Measurements from ENCODE around the gene ASB11. TPM values are rescaled to one million over a fixed set of nuclear protein-coding genes. Genes with fewer than 3 reads are reported as not detected.
"Not testable (repeated sequence)": the region's sequence is repeated elsewhere in the genome, so short reads cannot be mapped to it uniquely, and the experiment has no call there.

The ASB11 gene
- total RNA-seq, 1 donor from 2014 or later, result not detected

DNA sequence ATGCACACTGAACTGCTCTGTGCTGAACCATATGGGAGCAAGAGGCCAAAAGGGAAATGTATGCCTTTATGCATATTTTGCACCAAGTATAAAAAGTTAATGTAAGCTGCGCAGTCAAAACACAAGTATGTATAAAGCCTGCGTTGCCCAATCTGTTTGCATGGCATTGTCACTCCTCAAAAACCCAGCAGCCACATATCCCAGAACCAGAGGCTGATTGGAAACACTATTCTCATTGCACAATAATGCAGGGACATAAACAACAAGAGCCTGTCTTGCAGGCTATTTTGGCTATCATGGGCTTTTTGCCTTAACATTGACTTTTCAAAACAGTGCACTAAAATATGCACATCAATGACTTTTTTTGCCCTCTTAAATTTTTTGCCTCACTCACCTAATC is 40.5 kb downstream of the ASB11 start:
- no peak overlapping the region for H3K4me2 ChIP-seq
- H3K4me3 ChIP-seq, result no peak overlapping the region
- H3K27me3 Mint-ChIP-seq (ENCODE audit: insufficient read depth, low read depth), result peaks cover 10% of the 10 kb centered on the region
- H3K79me2 ChIP-seq (ENCODE audit: low read depth), result no peaks in the 10 kb centered on the region
- no peaks in the 10 kb centered on the region for H3K27me3 ChIP-seq
- no peak overlapping the region for H3K4me3 Mint-ChIP-seq
- peaks cover 4% of the 10 kb centered on the region for H3K4me1 Mint-ChIP-seq
- H3K4me1 ChIP-seq, result no peaks in the 10 kb centered on the region
- H2AFZ ChIP-seq (replicated peaks), result no peak overlapping the region
- H3F3A ChIP-seq (ENCODE audit: low read depth), result no peaks in the 10 kb centered on the region
- H3K9me3 ChIP-seq (ENCODE audit: low read depth), result no peaks in the 10 kb centered on the region
- peaks cover 2% of the 10 kb centered on the region for H3K9me3 Mint-ChIP-seq
- TF ChIP-seq, protein P1, sequence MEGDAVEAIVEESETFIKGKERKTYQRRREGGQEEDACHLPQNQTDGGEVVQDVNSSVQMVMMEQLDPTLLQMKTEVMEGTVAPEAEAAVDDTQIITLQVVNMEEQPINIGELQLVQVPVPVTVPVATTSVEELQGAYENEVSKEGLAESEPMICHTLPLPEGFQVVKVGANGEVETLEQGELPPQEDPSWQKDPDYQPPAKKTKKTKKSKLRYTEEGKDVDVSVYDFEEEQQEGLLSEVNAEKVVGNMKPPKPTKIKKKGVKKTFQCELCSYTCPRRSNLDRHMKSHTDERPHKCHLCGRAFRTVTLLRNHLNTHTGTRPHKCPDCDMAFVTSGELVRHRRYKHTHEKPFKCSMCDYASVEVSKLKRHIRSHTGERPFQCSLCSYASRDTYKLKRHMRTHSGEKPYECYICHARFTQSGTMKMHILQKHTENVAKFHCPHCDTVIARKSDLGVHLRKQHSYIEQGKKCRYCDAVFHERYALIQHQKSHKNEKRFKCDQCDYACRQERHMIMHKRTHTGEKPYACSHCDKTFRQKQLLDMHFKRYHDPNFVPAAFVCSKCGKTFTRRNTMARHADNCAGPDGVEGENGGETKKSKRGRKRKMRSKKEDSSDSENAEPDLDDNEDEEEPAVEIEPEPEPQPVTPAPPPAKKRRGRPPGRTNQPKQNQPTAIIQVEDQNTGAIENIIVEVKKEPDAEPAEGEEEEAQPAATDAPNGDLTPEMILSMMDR (IDR thresholded peaks at IDR 0.05), result no peak
- TF ChIP-seq EZH2 (IDR thresholded peaks at IDR 0.05), result no peak
- TF ChIP-seq EZH2phosphoT487 (IDR thresholded peaks at IDR 0.05), result no peak
- no peak overlapping the region for H3K27ac Mint-ChIP-seq
- no peaks in the 10 kb centered on the region for H4K20me1 ChIP-seq (ENCODE audit: low read depth)
- H3K36me3 Mint-ChIP-seq, result no peaks in the 10 kb centered on the region
- H3K36me3 ChIP-seq, result no peaks in the 10 kb centered on the region
- no peak overlapping the region for H3K9ac ChIP-seq
- no peak for DNase-seq (ENCODE audit: low spot score)
- H3K27ac ChIP-seq, result no peak overlapping the region

DNA sequence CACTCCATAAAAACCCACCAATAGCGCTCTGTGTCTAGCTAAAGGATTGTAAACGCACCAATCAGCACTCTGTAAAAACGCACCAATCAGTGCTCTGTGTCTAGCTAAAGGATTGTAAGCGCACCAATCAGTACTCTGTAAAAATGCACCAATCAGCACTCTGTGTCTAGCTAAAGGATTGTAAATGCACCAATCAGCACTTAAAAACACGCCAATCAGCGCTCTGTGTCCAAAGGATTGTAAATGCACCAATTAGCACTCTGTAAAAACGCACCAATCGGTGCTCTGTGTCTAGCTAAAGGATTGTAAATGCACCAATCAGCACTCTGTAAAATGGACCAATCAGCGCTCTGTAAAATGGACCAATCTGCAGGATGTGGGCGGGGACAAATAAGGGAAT is 42.2 kb downstream of the ASB11 start:
- H3K9me3 ChIP-seq (ENCODE audit: low read depth); DNase-seq (ENCODE audit: low spot score); H3K79me2 ChIP-seq (ENCODE audit: low read depth); H3K9me3 Mint-ChIP-seq; H3K4me3 ChIP-seq; H3K27me3 ChIP-seq; H3K27me3 Mint-ChIP-seq (ENCODE audit: insufficient read depth, low read depth); H3K4me3 Mint-ChIP-seq; H3K27ac Mint-ChIP-seq; H3F3A ChIP-seq (ENCODE audit: low read depth); H3K9ac ChIP-seq; H3K4me2 ChIP-seq; H3K36me3 Mint-ChIP-seq; H3K27ac ChIP-seq; H3K36me3 ChIP-seq; H3K4me1 ChIP-seq; H4K20me1 ChIP-seq (ENCODE audit: low read depth); H2AFZ ChIP-seq (replicated peaks); H3K4me1 Mint-ChIP-seq: not testable (repeated sequence)

DNA sequence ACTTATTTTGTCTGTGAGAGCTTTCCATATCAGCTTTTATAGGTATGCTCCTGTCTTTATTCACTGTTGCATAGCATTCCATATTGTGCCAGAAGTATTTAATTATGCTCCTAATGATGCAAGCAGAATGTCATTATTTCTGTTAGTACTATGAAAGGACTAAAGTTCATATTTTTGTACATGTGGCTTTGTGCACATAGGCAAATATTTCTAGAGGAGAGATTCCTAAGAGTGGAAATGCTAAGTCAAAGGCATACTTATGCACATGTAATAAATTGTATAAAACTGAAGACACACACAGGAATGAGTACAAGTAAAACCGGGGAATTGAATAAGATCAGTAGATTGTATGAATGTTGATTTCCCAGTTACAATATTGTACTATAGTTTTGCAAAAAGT is 43.7 kb downstream of the ASB11 start:
- H3K27me3 Mint-ChIP-seq (ENCODE audit: insufficient read depth, low read depth), result peaks cover 10% of the 10 kb centered on the region
- peaks cover 9% of the 10 kb centered on the region for H3K4me1 Mint-ChIP-seq
- no peaks in the 10 kb centered on the region for H3K36me3 ChIP-seq
- TF ChIP-seq EZH2 (IDR thresholded peaks at IDR 0.05) (no peak), EZH2phosphoT487 (IDR thresholded peaks at IDR 0.05) (no peak)
- TF ChIP-seq, protein P1 (IDR thresholded peaks at IDR 0.05), result no peak
- no peak overlapping the region for H2AFZ ChIP-seq (replicated peaks)
- no peaks in the 10 kb centered on the region for H3K79me2 ChIP-seq (ENCODE audit: low read depth)
- H3K9ac ChIP-seq, result no peak overlapping the region
- H3K4me3 ChIP-seq, result no peak overlapping the region
- H3K36me3 Mint-ChIP-seq, result no peaks in the 10 kb centered on the region
- DNase-seq (ENCODE audit: low spot score), result no peak
- H3K27ac Mint-ChIP-seq, result no peak overlapping the region
- H3K4me3 Mint-ChIP-seq, result no peak overlapping the region
- no peak overlapping the region for H3K27ac ChIP-seq
- no peaks in the 10 kb centered on the region for H3K9me3 ChIP-seq (ENCODE audit: low read depth)
- no peaks in the 10 kb centered on the region for H3F3A ChIP-seq (ENCODE audit: low read depth)
- no peaks in the 10 kb centered on the region for H3K4me1 ChIP-seq
- no peaks in the 10 kb centered on the region for H3K27me3 ChIP-seq
- H3K4me2 ChIP-seq, result no peak overlapping the region
- H3K9me3 Mint-ChIP-seq, result peaks cover 2% of the 10 kb centered on the region
- H4K20me1 ChIP-seq (ENCODE audit: low read depth), result no peaks in the 10 kb centered on the region

DNA sequence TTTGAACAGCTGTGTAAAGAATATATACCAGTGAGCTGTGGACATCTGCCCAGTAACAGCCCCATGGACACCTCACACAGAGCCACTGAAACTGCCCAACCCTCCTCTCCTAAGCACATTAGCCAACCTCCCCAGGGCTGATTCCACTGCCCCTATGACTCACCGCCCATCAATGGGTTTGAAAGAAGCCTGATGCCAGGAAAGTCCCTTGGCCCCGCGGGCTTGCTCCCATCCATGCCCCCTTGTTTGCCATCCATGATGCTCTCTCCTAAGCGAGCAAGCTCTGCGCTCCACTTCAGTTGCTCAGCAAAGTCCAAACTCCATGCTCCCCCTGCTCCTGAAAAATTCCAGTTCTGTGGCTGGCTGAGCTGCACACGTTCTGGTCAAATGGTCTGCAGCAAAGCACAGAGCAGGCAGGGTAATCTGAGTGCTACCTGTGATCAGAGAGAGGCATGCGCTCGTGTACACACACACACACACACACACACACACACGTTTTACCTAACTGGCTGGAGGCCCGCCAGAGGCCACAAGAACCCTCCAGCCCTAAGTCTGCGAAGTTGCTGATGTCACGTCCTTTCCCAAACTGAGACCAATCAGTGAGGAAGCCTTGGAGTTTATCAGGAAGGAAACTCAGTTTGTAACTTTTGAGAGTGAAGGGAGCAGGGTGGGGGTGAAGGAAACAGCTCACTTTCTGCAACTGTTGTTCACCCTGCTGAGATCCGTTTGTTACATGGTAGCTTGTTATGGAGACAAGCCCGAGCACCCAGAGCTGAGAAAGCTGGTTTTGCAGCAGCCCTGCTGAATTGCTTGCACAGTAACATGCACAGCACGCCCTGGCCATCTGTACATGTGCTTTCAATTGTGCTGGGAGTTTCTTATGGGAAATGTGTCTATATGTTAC is 45.6 kb downstream of the ASB11 start, which contains the start of gene ASB9:
Gene ASB9 (minus strand): TSS at position 466 of the 904 bp plus-strand sequence. CDS start 209 bp downstream, at position 257.
- H2AFZ ChIP-seq (replicated peaks), result peak within 1 kb of the TSS; percentile 72

More for the DNA sequence above, 45.6 kb downstream of the ASB11 start, which contains the start of gene ASB9:
- H3K9me3 ChIP-seq (ENCODE audit: low read depth), result no peaks in the 10 kb centered on the region
- H3K4me2 ChIP-seq, result no peak within 1 kb of the TSS
- H3F3A ChIP-seq (ENCODE audit: low read depth), result no peaks in the 10 kb centered on the region
- H3K4me1 ChIP-seq, result no peaks in the 10 kb centered on the region
- Mint-ChIP-seq H3K4me1 (peaks cover 9% of the 10 kb centered on the region), H3K36me3 (no peaks in the 10 kb centered on the region), H3K27me3 (ENCODE audit: insufficient read depth, low read depth) (peaks cover 8% of the 10 kb centered on the region), H3K27ac (peak within 1 kb of the TSS; percentile 59), H3K9me3 (peaks cover 2% of the 10 kb centered on the region), H3K4me3 (no peak within 1 kb of the TSS)
- no peaks in the 10 kb centered on the region for H3K36me3 ChIP-seq
- H4K20me1 ChIP-seq (ENCODE audit: low read depth), result no peaks in the 10 kb centered on the region
- H3K4me3 ChIP-seq, result no peak within 1 kb of the TSS
- no peak within 1 kb of the TSS for H3K27ac ChIP-seq
- no peaks in the 10 kb centered on the region for H3K79me2 ChIP-seq (ENCODE audit: low read depth)
- no peak within 1 kb of the TSS for H3K9ac ChIP-seq
- no peaks in the 10 kb centered on the region for H3K27me3 ChIP-seq
- no peak for TF ChIP-seq EZH2phosphoT487 (IDR thresholded peaks at IDR 0.05)
- no peak for TF ChIP-seq EZH2 (IDR thresholded peaks at IDR 0.05)
- TF ChIP-seq, protein P1 (IDR thresholded peaks at IDR 0.05), result no peak
- no peak for DNase-seq (ENCODE audit: low spot score)
